Esophagus (tissue), 2 donors: ENCODE measurements around the gene HSF4. TPM values are rescaled to one million over a fixed set of nuclear protein-coding genes. Genes with fewer than 3 reads are reported as not detected.
"Not testable (repeated sequence)": the region's sequence is repeated elsewhere in the genome, so short reads cannot be mapped to it uniquely, and the experiment has no call there.

Experiments
- H3K27ac ChIP-seq, 2 donors: one replicate each; pipeline ENCODE4 v1.5.1; 2013; ENCODE audit warnings: low read depth in 2 of 2, mild to moderate bottlenecking in 2 of 2, inconsistent platforms in 1 of 2, low read length in 1 of 2, moderate library complexity in 1 of 2
- H3K27me3 ChIP-seq, 2 donors: one replicate each; pipeline ENCODE4 v1.6.1; 2013; ENCODE audit warnings: low read length in 2 of 2, control low read depth in 1 of 2, mild to moderate bottlenecking in 1 of 2; ENCODE audit not compliant: insufficient read depth in 2 of 2, control insufficient read depth in 1 of 2
- H3K36me3 ChIP-seq, 2 donors: one replicate each; pipeline ENCODE4 v1.6.1; 2013; ENCODE audit warnings: low read length in 1 of 2; ENCODE audit not compliant: control insufficient read depth in 2 of 2, insufficient read depth in 2 of 2
- H3K4me1 ChIP-seq, 2 donors: one replicate each; pipeline ENCODE4 v1.6.1; 2013; ENCODE audit warnings: low read length in 1 of 2; ENCODE audit not compliant: control insufficient read depth in 2 of 2, insufficient read depth in 2 of 2
- H3K4me3 ChIP-seq, 2 donors: one replicate each; pipeline ENCODE4 v1.5.1; 2013; ENCODE audit warnings: low read length in 2 of 2, mild to moderate bottlenecking in 2 of 2, low read depth in 1 of 2, moderate library complexity in 1 of 2
- H3K9me3 ChIP-seq, 2 donors: one replicate each; pipeline ENCODE4 v1.6.1; 2013; ENCODE audit warnings: mild to moderate bottlenecking in 2 of 2, low read depth in 1 of 2, low read length in 1 of 2, moderate library complexity in 1 of 2; ENCODE audit not compliant: control insufficient read depth in 2 of 2, insufficient read depth in 1 of 2
- WGBS, 2 donors: extraction: QIAGEN DNeasy Blood & Tissue Kit; methylation state at CpG; one replicate each; pipeline ENCODE4 v1.1.7; 2013; 5-methylcytosine and 5-hydroxymethylcytosine counted together
- polyA plus RNA-seq, 2 donors: library from polyadenylated mRNA; stranded (reverse); fragments of 200-250 nt; gene quantifications; one replicate each; pipeline ENCODE4 v1.2.3, GENCODE V29; 2013
- donor health status: healthy with polysubstance abuse.
- donor health status: Bipolar disorder and iron deficiency.

Gene HSF4
- 10 to 100 TPM; 22.9 to 80.4 TPM for polyA plus RNA-seq

- Histone ChIP-seq H3K36me3 (peaks cover 0 to 3% of the 10 kb centered on the region in 2 donors), H3K4me3 (peak within 1 kb of the TSS; percentile 33 to 42), H3K27me3 (no peaks in the 10 kb centered on the region), H3K4me1 (peaks cover 12 to 32% of the 10 kb centered on the region in 2 donors), H3K27ac (peak within 1 kb of the TSS; percentile 65 to 79), H3K9me3 (no peaks in the 10 kb centered on the region)
- WGBS, 2 donors, result 1 to 5% methylated on average over 34 to 41 of the region's 41 CpGs
Observed at GRCh38 chr16:67164599-67165061, at the start of gene HSF4. TSS of gene HSF4 (plus strand) at chr16:67164745. CDS start at chr16:67164812, 67 bp downstream.

GRCh38 chr16:67114793-67115192 is 49.8 kb upstream of the HSF4 start:
- no peak overlapping the region for H3K27ac ChIP-seq
- peaks cover 0 to 3% of the 10 kb centered on the region in 2 donors for H3K4me1 ChIP-seq
- no peaks in the 10 kb centered on the region for H3K27me3 ChIP-seq
- 76 to 80% methylated on average over 2 of the region's 2 CpGs for WGBS, 2 donors
- H3K4me3 ChIP-seq, result no peak overlapping the region
- H3K9me3 ChIP-seq, result no peaks in the 10 kb centered on the region
- peaks cover 0 to 4% of the 10 kb centered on the region in 2 donors for H3K36me3 ChIP-seq

- Histone ChIP-seq H3K36me3 (peaks cover 4 to 6% of the 10 kb centered on the region in 2 donors), H3K27me3 (no peaks in the 10 kb centered on the region), H3K4me1 (peaks cover 0 to 3% of the 10 kb centered on the region in 2 donors), H3K9me3 (no peaks in the 10 kb centered on the region), H3K4me3 (no peak overlapping the region), H3K27ac (no peak overlapping the region)
- WGBS, 2 donors, result 75 to 78% methylated on average over 7 of the region's 7 CpGs
Observed at GRCh38 chr16:67115639-67116038, 48.9 kb upstream of the HSF4 start.

GRCh38 chr16:67116388-67117311 is 47.9 kb upstream of the HSF4 start:
- Histone ChIP-seq H3K36me3 (peaks cover 6 to 7% of the 10 kb centered on the region in 2 donors), H3K9me3 (no peaks in the 10 kb centered on the region), H3K27ac (no peak overlapping the region), H3K4me3 (no peak overlapping the region), H3K27me3 (no peaks in the 10 kb centered on the region), H3K4me1 (peaks cover 0 to 3% of the 10 kb centered on the region in 2 donors)
- 83 to 88% methylated on average over 13 of the region's 13 CpGs for WGBS, 2 donors

- WGBS, 2 donors, result 95 to 98% methylated on average over 9 of the region's 9 CpGs
- Histone ChIP-seq H3K27me3 (no peaks in the 10 kb centered on the region), H3K36me3 (peaks cover 6 to 8% of the 10 kb centered on the region in 2 donors), H3K9me3 (no peaks in the 10 kb centered on the region), H3K27ac (no peak overlapping the region), H3K4me1 (peaks cover 0 to 3% of the 10 kb centered on the region in 2 donors), H3K4me3 (no peak overlapping the region)
Observed at GRCh38 chr16:67117716-67118115, 46.8 kb upstream of the HSF4 start.

- Histone ChIP-seq H3K36me3 (peaks cover 8 to 12% of the 10 kb centered on the region in 2 donors), H3K4me3 (no peak overlapping the region), H3K27ac (no peak overlapping the region), H3K27me3 (no peaks in the 10 kb centered on the region), H3K9me3 (no peaks in the 10 kb centered on the region), H3K4me1 (no peaks in the 10 kb centered on the region)
- 81 to 82% methylated on average over 5 of the region's 5 CpGs for WGBS, 2 donors
Observed at GRCh38 chr16:67120025-67120424, 44.5 kb upstream of the HSF4 start.

GRCh38 chr16:67122799-67123198 is 41.7 kb upstream of the HSF4 start:
- peaks cover 4 to 15% of the 10 kb centered on the region in 2 donors for H3K36me3 ChIP-seq
- H3K27ac ChIP-seq, H3K4me1 ChIP-seq, H3K27me3 ChIP-seq, H3K4me3 ChIP-seq, H3K9me3 ChIP-seq: not testable (repeated sequence)
- 96 to 97% methylated on average over 5 of the region's 5 CpGs for WGBS, 2 donors

GRCh38 chr16:67128417-67128816 is 36.1 kb upstream of the HSF4 start:
- Histone ChIP-seq H3K36me3 (peaks cover 0 to 19% of the 10 kb centered on the region in 2 donors), H3K27me3 (no peaks in the 10 kb centered on the region), H3K4me3 (no peak overlapping the region)

GRCh38 chr16:67128887-67129286 is 35.7 kb upstream of the HSF4 start:
- no peaks in the 10 kb centered on the region for H3K9me3 ChIP-seq
- no peaks in the 10 kb centered on the region for H3K4me1 ChIP-seq
- no peaks in the 10 kb centered on the region for H3K27me3 ChIP-seq
- WGBS, 2 donors, result 88 to 96% methylated on average over 3 of the region's 3 CpGs
- no peak overlapping the region for H3K4me3 ChIP-seq
- no peak overlapping the region for H3K27ac ChIP-seq
- peaks cover 0 to 19% of the 10 kb centered on the region in 2 donors for H3K36me3 ChIP-seq

More at GRCh38 chr16:67128417-67128816, 36.1 kb upstream of the HSF4 start:
- Histone ChIP-seq H3K9me3 (no peaks in the 10 kb centered on the region), H3K4me1 (no peaks in the 10 kb centered on the region), H3K27ac (no peak overlapping the region)
